Measurements from ENCODE around the gene EPC1.

EPC1 gene

DNA sequence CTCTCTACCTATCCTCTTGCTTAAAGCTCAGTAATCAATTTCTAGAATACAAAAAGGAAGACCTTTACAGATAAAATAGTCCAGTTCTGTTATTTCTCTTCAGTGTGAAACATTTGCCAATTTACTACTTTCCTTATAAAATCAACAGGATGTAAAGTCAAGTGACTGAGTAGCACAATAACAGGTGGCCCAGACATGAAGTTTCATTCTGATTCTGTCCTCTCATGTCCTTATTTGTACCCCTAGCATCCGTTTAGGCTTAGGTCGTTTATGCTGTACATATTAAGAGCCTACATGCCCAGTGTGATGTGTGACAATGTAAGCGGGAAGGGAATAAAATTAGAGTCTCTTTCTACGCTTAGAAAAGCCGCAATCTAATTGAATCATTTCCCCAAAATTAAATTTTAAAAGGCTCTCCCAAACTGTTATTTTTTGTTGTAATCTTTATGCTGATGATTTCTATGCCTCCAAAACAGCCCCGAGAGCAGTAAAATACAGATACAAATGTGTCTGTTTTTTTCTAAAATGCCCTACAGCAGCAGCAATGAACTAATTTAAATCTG, 29.1 kb downstream of the EPC1 start:
- Histone ChIP-seq H3K36me3 (replicated peaks in 1 of 2; ENCODE audit: control insufficient read depth in 2 of 2, insufficient read depth in 2 of 2, low read length in 2 of 2) (peaks cover 2 to 50% of the 10 kb centered on the region in 2 donors), H2BK15ac (ENCODE audit: low read length) (no peak overlapping the region), H3K14ac (ENCODE audit: low read length) (no peak overlapping the region), H3K4me1 (ENCODE audit: control insufficient read depth in 2 of 2, insufficient read depth in 1 of 2, low read depth in 1 of 2, low read length in 2 of 2) (peaks cover 4 to 7% of the 10 kb centered on the region in 2 donors), H3K18ac (ENCODE audit: low read length) (no peak overlapping the region), H3K9ac (ENCODE audit: low read depth, low read length, poor library complexity) (no peak overlapping the region), H3K9me3 (replicated peaks in 1 of 2; ENCODE audit: control insufficient read depth in 2 of 2, insufficient read depth in 1 of 2, low read depth in 1 of 2, low read length in 2 of 2) (peaks cover 0 to 9% of the 10 kb centered on the region in 2 donors), H2BK120ac (ENCODE audit: low read depth, low read length) (no peak overlapping the region), H2AK5ac (ENCODE audit: low read depth, low read length) (no peak overlapping the region), H3K4me3 (ENCODE audit: low read length in 2 of 2) (no peak overlapping the region), H2BK12ac (ENCODE audit: low read length) (no peak overlapping the region), H4K8ac (ENCODE audit: low read depth, low read length) (no peak overlapping the region), H3K27me3 (ENCODE audit: control insufficient read depth in 3 of 3, insufficient read depth in 3 of 3, low read depth in 1 of 3, low read length in 3 of 3) (no peaks in the 10 kb centered on the region), H2BK5ac (ENCODE audit: low read length) (no peak overlapping the region), H3K4ac (ENCODE audit: low read length) (no peak overlapping the region), H3K27ac (replicated peaks; ENCODE audit: low read length) (no peak overlapping the region), H2AFZ (ENCODE audit: low read length) (no peak overlapping the region), H3K4me2 (ENCODE audit: insufficient read depth, low read length, poor library complexity, severe bottlenecking) (no peak overlapping the region), H3K23ac (ENCODE audit: low read depth, low read length, poor library complexity) (no peak overlapping the region), H4K91ac (ENCODE audit: low read depth, low read length, poor library complexity) (no peak overlapping the region), H3K79me1 (ENCODE audit: low read depth, low read length) (no peaks in the 10 kb centered on the region)
- no peak for DNase-seq (ENCODE audit: low spot score)
- WGBS, 2 donors (ENCODE audit: extremely low coverage in 2 of 2, insufficient read length in 2 of 2, insufficient replicate concordance in 1 of 2): no CpG with 5 or more reads among the region's 6 CpGs

DNA sequence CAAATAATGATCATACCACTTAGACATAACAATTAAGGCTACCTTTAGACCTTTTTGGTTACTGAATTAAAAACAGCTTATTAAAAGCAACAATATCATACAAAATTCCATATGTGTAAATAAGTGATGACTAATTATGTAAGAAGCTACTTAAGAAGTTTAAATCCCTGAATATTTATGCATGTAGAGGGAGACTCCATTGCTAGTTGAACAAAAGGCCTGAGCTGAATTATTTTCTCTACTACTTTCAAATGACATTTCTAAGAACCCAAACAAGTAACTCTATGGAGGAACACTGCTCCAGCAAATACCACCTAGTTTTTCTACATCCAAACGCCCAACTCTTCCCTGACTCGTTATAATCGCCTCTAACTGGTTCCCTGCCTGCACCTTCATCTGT, 31.5 kb downstream of the EPC1 start:
- no peak overlapping the region for H3K18ac ChIP-seq (ENCODE audit: low read length)
- H2BK12ac ChIP-seq (ENCODE audit: low read length): no peak overlapping the region
- no peak overlapping the region for H3K4me2 ChIP-seq (ENCODE audit: insufficient read depth, low read length, poor library complexity, severe bottlenecking)
- H2BK120ac ChIP-seq (ENCODE audit: low read depth, low read length): no peak overlapping the region
- DNase-seq (ENCODE audit: low spot score): no peak
- no peak overlapping the region for H3K14ac ChIP-seq (ENCODE audit: low read length)
- H2AFZ ChIP-seq (ENCODE audit: low read length): no peak overlapping the region
- H4K8ac ChIP-seq (ENCODE audit: low read depth, low read length): no peak overlapping the region
- no peak overlapping the region for H4K91ac ChIP-seq (ENCODE audit: low read depth, low read length, poor library complexity)
- peaks cover 0 to 6% of the 10 kb centered on the region in 2 donors for H3K9me3 ChIP-seq (replicated peaks in 1 of 2; ENCODE audit: control insufficient read depth in 2 of 2, insufficient read depth in 1 of 2, low read depth in 1 of 2, low read length in 2 of 2)
- H3K4ac ChIP-seq (ENCODE audit: low read length): no peak overlapping the region
- peaks cover 2% of the 10 kb centered on the region for H3K79me1 ChIP-seq (ENCODE audit: low read depth, low read length)
- H3K36me3 ChIP-seq (replicated peaks in 1 of 2; ENCODE audit: control insufficient read depth in 2 of 2, insufficient read depth in 2 of 2, low read length in 2 of 2): peaks cover 4 to 47% of the 10 kb centered on the region in 2 donors
- H3K27me3 ChIP-seq (ENCODE audit: control insufficient read depth in 3 of 3, insufficient read depth in 3 of 3, low read depth in 1 of 3, low read length in 3 of 3): no peaks in the 10 kb centered on the region
- H3K4me3 ChIP-seq (ENCODE audit: low read length in 2 of 2): no peak overlapping the region
- H3K27ac ChIP-seq (replicated peaks; ENCODE audit: low read length): no peak overlapping the region
- no peak overlapping the region for H2BK5ac ChIP-seq (ENCODE audit: low read length)
- H2BK15ac ChIP-seq (ENCODE audit: low read length): no peak overlapping the region
- no CpG with 5 or more reads among the region's 3 CpGs for WGBS, 2 donors (ENCODE audit: extremely low coverage in 2 of 2, insufficient read length in 2 of 2, insufficient replicate concordance in 1 of 2)
- H3K9ac ChIP-seq (ENCODE audit: low read depth, low read length, poor library complexity): no peak overlapping the region
- H2AK5ac ChIP-seq (ENCODE audit: low read depth, low read length): no peak overlapping the region
- H3K4me1 ChIP-seq (ENCODE audit: control insufficient read depth in 2 of 2, insufficient read depth in 1 of 2, low read depth in 1 of 2, low read length in 2 of 2): peaks cover 4 to 7% of the 10 kb centered on the region in 2 donors
- H3K23ac ChIP-seq (ENCODE audit: low read depth, low read length, poor library complexity): no peak overlapping the region

DNA sequence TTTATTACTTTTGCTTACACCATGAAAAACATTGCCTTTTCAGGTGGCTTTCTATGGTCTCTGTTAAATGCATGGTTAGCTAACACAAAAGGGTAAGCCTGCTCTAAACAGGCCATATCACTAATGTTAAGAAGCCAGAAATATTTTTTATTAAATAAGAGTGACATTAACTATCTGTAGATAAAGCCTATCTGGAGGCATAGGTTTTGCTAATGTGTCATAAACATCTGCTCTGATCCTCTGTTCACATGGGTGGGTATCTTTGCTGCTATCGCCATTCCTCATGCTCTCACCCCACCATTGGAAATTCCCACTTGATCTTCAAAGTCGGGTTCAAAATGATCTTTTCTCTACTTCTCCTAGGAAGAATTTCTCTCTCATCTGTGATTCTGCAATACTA, 32.4 kb downstream of the EPC1 start:
- Histone ChIP-seq H2AK5ac (ENCODE audit: low read depth, low read length) (no peak overlapping the region), H2AFZ (ENCODE audit: low read length) (no peak overlapping the region), H3K36me3 (replicated peaks in 1 of 2; ENCODE audit: control insufficient read depth in 2 of 2, insufficient read depth in 2 of 2, low read length in 2 of 2) (peaks cover 4 to 45% of the 10 kb centered on the region in 2 donors), H2BK12ac (ENCODE audit: low read length) (no peak overlapping the region), H3K27ac (replicated peaks; ENCODE audit: low read length) (no peak overlapping the region), H2BK5ac (ENCODE audit: low read length) (no peak overlapping the region), H3K4me3 (ENCODE audit: low read length in 2 of 2) (no peak overlapping the region), H3K79me1 (ENCODE audit: low read depth, low read length) (peaks cover 2% of the 10 kb centered on the region), H2BK120ac (ENCODE audit: low read depth, low read length) (no peak overlapping the region), H3K4me2 (ENCODE audit: insufficient read depth, low read length, poor library complexity, severe bottlenecking) (no peak overlapping the region), H3K9me3 (replicated peaks in 1 of 2; ENCODE audit: control insufficient read depth in 2 of 2, insufficient read depth in 1 of 2, low read depth in 1 of 2, low read length in 2 of 2) (peaks cover 0 to 6% of the 10 kb centered on the region in 2 donors), H3K4ac (ENCODE audit: low read length) (no peak overlapping the region), H4K8ac (ENCODE audit: low read depth, low read length) (no peak overlapping the region), H3K9ac (ENCODE audit: low read depth, low read length, poor library complexity) (no peak overlapping the region), H3K4me1 (ENCODE audit: control insufficient read depth in 2 of 2, insufficient read depth in 1 of 2, low read depth in 1 of 2, low read length in 2 of 2) (peaks cover 4 to 7% of the 10 kb centered on the region in 2 donors), H3K14ac (ENCODE audit: low read length) (no peak overlapping the region), H3K18ac (ENCODE audit: low read length) (no peak overlapping the region), H3K27me3 (ENCODE audit: control insufficient read depth in 3 of 3, insufficient read depth in 3 of 3, low read depth in 1 of 3, low read length in 3 of 3) (no peaks in the 10 kb centered on the region), H4K91ac (ENCODE audit: low read depth, low read length, poor library complexity) (no peak overlapping the region), H2BK15ac (ENCODE audit: low read length) (no peak overlapping the region), H3K23ac (ENCODE audit: low read depth, low read length, poor library complexity) (no peak overlapping the region)
- WGBS, 2 donors (ENCODE audit: extremely low coverage in 2 of 2, insufficient read length in 2 of 2, insufficient replicate concordance in 1 of 2): no CpG with 5 or more reads among the region's 2 CpGs
- DNase-seq (ENCODE audit: low spot score): no peak

DNA sequence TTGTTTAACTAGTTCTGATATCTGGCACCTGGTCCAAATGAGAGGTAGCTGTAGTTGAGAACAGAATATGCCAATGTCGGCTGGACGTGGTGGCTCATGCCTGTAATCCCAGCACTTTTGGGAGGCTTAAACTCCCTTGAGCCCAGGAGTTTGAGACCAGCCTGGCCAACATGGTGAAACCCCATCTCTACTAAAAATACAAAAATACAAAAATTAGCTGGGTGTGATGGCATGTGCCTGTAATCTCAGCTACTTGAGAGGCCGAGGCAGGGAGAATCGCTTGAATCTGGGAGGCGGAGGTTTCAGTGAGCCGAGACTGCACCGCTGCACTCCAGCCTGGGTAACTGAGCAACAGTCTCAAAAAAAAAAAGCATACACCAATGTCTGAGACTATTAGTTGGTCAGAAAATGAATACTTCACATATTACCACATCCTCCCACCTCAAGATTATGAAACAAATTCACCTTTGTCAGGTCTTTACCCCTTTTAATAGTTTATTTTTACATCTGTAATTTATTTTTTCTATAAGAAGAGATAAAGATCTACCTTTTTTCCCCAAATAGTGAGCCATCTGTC, 38.8 kb downstream of the EPC1 start:
- WGBS, 2 donors (ENCODE audit: extremely low coverage in 2 of 2, insufficient read length in 2 of 2, insufficient replicate concordance in 1 of 2): no CpG with 5 or more reads among the region's 7 CpGs
- no peak for DNase-seq (ENCODE audit: low spot score)
- H3K4me3 ChIP-seq (ENCODE audit: low read length in 2 of 2): no peak overlapping the region
- peaks cover 4 to 71% of the 10 kb centered on the region in 2 donors for H3K36me3 ChIP-seq (replicated peaks in 1 of 2; ENCODE audit: control insufficient read depth in 2 of 2, insufficient read depth in 2 of 2, low read length in 2 of 2)
- H2BK5ac ChIP-seq (ENCODE audit: low read length): no peak overlapping the region
- no peak overlapping the region for H3K27ac ChIP-seq (replicated peaks; ENCODE audit: low read length)
- no peak overlapping the region for H3K9ac ChIP-seq (ENCODE audit: low read depth, low read length, poor library complexity)
- no peak overlapping the region for H4K8ac ChIP-seq (ENCODE audit: low read depth, low read length)
- no peak overlapping the region for H3K14ac ChIP-seq (ENCODE audit: low read length)
- no peak overlapping the region for H3K23ac ChIP-seq (ENCODE audit: low read depth, low read length, poor library complexity)
- peaks cover 4% of the 10 kb centered on the region for H3K79me1 ChIP-seq (ENCODE audit: low read depth, low read length)
- H2AFZ ChIP-seq (ENCODE audit: low read length): no peak overlapping the region
- H3K4me1 ChIP-seq (ENCODE audit: control insufficient read depth in 2 of 2, insufficient read depth in 1 of 2, low read depth in 1 of 2, low read length in 2 of 2): no peaks in the 10 kb centered on the region
- no peak overlapping the region for H2BK15ac ChIP-seq (ENCODE audit: low read length)
- no peak overlapping the region for H2BK12ac ChIP-seq (ENCODE audit: low read length)
- H2AK5ac ChIP-seq (ENCODE audit: low read depth, low read length): no peak overlapping the region
- no peak overlapping the region for H3K4me2 ChIP-seq (ENCODE audit: insufficient read depth, low read length, poor library complexity, severe bottlenecking)
- no peaks in the 10 kb centered on the region for H3K27me3 ChIP-seq (ENCODE audit: control insufficient read depth in 3 of 3, insufficient read depth in 3 of 3, low read depth in 1 of 3, low read length in 3 of 3)
- H4K91ac ChIP-seq (ENCODE audit: low read depth, low read length, poor library complexity): no peak overlapping the region
- no peak overlapping the region for H3K18ac ChIP-seq (ENCODE audit: low read length)
- H2BK120ac ChIP-seq (ENCODE audit: low read depth, low read length): no peak overlapping the region
- H3K4ac ChIP-seq (ENCODE audit: low read length): no peak overlapping the region
- peaks cover 0 to 15% of the 10 kb centered on the region in 2 donors for H3K9me3 ChIP-seq (replicated peaks in 1 of 2; ENCODE audit: control insufficient read depth in 2 of 2, insufficient read depth in 1 of 2, low read depth in 1 of 2, low read length in 2 of 2)

All from neuronal stem cell (in vitro differentiated cells).